HuH-7 (cell line): ENCODE measurements around the gene PPFIBP1.
A peak's percentile ranks its signal among the peaks of the same experiment; 100 is the strongest.

Experiments used
- DNase-seq: peaks from one replicate; pipeline ENCODE4 v3.0.0; 2011; ENCODE audit warnings: low spot score

The PPFIBP1 gene

DNA sequence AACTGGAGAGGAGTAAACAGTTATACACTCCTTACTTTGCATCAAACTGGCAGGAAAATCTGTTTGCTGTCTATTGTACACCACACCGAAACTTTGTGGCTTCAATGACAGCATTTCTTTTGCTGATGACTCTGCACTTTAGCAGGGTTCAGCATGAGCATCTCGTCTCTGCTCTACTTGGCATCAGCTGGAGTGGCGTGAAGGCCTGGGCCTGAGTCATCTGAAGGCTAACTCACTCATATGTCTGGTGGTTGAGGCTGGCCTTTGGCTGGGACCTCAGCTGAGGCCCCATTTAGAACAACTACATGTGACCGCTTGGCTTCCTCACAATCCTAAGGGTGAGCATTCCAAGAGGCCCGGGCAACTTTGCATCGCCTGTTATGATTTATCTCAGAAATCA is 143.5 kb downstream of the PPFIBP1 start:
- DNase-seq: no peak

DNA sequence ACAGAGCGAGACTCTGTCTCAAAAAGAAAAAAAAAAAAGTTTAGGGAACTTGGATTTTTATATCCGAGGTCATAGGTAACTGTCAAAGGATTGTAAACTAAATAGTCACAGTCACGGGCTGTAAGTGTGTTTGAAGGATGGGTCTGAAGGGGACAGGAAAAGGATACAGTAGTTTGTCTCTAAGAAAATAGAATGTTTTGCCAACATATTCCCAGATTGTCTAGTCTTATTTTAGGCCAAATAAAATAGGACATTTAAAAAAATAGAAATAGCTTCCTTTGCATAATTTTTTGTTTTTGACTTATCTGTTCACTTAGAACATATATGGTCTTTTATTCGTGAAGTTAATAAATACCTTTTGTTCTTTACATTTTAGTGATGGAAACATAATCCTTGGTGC is 148.0 kb downstream of the PPFIBP1 start:
- no peak for DNase-seq

DNA sequence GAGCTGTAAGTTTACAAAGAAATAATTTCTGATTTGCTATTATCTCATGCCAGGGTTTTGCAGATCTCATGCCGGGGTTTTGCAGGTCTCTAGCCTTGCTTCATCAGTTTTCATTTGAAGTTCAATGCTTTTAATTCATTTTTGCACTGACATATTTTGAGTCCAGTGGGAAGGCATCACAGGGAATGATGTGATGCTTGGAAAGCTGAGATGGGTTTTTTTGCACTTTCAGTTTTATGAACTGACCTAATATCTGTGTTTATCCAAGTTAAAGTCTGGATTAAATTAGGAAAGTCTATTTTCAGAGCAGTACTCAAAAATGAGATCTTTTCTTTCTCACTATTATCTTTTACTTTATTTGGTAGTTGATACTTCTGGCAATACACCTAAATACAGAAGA is 148.6 kb downstream of the PPFIBP1 start:
- no peak for DNase-seq

DNA sequence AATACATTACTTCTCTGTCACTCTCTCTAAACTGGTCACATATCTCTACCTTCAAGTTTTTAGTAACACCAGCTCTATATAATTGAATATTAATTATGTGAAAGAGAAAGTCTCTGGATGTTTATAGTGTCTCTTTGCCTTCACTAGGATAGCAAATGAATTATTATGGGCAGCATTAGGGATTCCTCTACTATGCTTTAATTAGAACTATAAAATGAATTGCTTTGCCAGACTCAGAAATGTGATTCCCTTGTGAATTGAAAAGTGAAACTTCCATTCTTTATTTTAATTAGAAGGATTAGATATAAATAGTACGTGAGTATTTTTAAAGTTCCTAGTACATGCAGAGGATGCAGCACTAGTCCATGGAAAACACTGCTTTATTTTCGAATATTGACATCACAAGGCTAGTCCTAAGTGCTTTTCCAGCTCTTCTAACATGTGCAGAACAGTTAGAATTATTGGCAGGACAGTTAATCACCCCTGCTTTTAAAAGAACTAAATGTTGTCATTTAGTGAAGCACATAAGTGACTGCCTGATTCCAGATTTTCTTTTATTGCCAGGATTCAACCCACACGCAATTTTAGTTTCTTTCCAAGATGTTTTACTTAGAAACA is 149.2 kb downstream of the PPFIBP1 start:
- DNase-seq: no peak

DNA sequence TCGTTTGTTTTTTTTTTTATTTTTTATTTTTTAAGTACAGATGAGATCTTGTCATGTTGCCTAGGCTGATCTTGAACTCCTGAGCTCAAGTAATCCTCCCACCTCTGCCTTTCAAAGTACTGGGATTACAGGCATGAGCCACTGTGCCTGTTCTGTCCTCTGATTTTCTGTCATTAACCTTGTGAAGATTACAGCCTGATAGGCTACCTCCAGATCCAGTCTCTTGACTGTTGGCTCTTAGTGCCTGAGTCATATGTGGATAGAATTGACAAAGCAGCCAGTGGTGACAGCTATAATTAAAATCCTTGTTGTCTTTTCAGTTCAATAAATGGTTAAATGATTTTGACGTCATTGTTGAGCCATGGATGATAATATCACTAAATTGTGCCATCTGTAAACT is 151.0 kb downstream of the PPFIBP1 start:
- no peak for DNase-seq

DNA sequence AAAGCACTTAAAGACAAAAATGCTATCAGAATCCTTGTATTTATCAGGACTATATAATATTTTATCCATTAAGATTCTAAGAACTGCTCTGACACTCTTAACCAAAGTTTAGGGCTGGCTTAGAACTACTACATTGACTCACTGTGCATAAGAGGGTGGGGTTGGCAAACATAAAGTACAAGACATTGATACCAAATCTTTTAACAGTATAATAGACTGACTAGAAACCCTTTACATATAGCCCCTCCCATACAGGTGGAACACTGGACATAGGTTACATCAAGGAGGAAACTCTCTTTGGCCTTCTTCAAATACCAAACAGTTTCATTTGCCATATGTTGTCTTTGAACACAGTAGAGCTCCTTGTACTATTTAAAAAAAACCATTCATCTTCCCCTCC is 156.6 kb downstream of the PPFIBP1 start:
- DNase-seq: no peak

DNA sequence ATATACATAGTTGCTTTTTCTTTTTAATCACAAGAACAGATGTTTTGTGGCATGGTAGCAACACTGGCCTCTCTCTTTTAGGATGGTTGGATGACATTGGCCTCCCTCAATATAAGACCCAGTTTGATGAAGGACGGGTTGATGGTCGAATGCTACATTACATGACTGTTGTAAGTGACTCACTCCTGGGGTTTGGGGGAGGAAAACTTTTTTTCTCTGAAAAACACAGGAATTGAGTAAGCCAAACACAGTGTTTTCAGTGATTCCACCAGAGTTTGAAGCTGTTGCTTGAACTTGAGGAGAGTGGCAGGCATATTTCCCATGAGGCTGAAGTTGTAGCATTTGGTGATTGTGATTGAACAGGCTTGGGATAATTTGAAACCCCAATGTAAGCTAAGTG is 158.5 kb downstream of the PPFIBP1 start:
- no peak for DNase-seq

DNA sequence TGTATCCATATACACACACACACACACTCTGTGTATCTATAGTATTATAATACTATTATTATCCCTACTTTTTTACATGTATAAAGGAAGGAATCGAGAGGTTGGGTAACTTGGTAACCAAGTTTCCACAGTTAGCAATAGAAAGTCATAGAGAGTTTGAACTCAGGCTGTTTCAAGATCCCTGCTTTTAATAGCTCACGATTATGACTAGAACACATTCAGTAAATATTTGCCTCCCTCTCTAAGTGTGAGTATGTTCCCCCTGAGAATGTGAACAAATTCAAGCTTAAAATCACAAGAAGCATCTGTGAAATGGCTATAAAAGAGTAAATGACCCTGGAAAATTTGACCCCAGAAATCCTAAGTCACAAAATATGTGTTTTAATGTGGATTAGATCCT is 161.3 kb downstream of the PPFIBP1 start:
- DNase-seq: no peak

DNA sequence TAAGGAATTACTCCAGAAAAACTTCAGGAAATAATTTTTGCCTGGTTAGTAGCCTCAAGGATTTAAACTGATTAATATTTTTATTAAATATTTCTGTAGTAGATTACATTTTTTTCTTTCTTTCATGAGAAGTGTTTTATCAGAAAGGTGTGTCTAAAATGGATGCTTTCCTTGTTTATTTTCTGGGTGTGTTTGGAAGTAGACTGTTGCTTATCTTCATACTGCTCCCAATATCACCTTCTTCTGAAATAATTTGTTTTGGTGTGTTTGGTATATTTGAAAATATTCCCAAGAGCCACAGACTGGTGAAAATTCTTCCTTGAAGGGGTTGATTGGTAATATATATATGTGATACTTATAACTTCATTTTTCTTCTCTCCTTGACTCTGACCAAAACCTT is 162.1 kb downstream of the PPFIBP1 start:
- no peak for DNase-seq

DNA sequence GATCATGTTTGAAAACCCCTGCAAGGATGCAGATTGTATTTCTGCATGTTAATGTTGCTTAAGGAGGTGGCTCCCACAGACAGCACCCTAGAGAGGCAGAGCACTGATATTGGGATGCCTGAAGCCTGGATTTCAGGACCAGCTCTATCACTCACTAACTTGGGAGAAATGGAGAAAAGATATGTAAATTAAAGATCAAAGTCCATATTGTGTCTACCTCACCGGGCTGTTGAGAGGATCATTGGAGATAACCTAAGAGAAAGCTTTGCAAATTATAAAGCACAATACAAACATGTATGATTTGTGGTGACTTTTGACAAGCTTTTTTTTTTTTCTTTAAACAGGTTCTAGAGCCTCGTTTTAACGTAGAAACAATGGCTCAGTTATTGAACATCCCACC is 164.7 kb downstream of the PPFIBP1 start:
- DNase-seq: no peak

DNA sequence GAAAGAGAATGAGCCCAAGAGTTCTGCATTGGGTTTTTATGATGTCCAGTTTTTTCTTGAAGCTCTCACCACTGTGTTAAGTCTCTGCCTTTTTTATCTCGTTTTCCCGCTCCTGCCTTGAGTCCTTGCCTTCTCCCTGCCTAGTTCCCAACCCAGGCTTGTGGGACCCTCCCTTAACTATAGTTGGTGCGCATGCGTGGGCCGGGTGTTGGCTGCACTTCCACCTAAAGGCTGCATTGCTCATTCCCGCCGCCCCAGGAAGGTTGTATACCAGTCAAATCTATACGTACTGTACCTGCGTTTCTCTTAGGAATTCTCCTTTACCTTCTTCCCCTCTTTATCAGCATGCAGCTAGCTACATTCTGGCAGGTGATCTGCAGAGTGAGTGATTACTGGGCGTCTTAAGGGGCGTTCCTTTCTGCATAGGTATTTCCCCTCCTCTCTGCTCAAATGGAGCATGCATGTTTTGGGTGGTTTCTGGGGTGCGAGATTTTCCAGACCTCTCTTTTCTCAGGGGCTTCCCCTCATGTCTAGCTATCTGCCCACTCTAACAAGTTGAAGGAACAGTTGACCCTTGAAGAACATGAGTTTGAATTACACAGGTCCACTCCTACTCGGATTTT is 165.7 kb downstream of the PPFIBP1 start:
- DNase-seq: no peak

DNA sequence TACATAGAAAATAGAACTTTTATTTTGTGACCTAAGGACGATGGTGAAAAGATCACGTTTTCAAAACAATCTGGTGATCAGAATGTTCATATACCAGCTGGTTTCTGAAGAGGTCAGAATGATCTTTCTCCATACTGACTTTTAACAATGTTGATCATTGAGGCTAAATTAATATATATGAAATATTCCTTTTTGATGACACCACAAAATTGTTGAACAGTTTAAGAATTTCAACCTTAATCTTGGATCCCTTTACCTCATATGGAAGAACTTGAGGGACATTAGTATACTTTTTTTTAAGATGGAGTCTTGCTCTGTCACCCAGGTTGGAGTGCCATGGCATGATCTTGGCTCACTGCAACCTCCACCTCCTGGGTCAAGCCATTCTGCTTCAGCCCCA is 169.4 kb downstream of the PPFIBP1 start:
- DNase-seq: no peak

DNA sequence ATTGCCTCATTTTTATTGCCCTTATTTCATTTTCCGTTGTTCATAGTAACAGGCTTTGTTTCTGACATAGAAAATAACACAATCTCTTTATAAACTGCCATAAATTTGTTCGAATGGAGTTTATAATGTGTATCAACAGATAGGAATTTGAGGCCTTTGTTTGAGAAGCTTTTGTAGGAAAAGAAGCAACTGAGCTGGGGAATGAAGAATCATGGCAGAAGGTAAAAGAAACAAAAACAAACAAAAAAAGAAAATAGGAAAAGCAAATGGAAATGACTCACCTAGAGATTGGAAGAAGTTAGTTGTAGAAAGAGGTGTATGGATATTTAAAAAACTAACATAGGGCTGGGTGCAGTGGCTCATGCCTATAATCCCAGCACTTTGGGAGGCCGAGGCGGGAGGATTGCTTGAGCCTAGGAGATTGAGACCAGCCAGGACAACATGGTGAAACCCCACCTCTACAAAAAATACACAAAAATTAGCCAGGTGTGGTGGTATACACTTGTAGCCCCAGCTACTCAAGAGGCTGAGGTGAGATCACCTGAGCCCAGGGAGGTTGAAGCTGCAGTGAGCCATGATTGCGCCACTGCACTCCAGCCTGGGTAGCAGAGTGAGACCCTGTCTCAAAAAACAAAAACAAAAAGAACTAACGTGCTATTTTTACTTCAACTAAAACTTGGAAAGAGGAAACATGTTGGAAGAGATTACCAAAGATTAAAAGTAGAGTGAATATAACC is 171.7 kb downstream of the PPFIBP1 start:
- no peak for DNase-seq

DNA sequence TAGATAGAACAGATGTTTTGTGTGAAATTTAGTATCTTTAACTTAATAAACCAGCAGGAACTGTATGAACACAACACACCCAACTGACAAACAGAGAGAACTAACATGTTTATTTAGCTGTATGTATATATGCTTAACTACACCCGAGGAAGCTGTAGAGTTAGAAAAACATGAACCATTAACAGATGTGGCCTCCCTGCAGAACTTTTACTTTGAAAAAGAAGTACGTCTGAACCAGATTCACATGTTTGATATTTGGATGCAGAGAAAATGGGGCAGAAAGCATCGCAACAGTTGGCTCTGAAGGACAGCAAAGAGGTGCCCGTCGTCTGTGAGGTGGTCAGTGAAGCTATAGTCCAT is 172.3 kb downstream of the PPFIBP1 start, which contains the start of gene REP15:
Gene REP15, plus strand, starts transcription at position 155 of the 360 bp plus-strand sequence. Its CDS starts 116 bp downstream, at position 271.
- no peak for DNase-seq

DNA sequence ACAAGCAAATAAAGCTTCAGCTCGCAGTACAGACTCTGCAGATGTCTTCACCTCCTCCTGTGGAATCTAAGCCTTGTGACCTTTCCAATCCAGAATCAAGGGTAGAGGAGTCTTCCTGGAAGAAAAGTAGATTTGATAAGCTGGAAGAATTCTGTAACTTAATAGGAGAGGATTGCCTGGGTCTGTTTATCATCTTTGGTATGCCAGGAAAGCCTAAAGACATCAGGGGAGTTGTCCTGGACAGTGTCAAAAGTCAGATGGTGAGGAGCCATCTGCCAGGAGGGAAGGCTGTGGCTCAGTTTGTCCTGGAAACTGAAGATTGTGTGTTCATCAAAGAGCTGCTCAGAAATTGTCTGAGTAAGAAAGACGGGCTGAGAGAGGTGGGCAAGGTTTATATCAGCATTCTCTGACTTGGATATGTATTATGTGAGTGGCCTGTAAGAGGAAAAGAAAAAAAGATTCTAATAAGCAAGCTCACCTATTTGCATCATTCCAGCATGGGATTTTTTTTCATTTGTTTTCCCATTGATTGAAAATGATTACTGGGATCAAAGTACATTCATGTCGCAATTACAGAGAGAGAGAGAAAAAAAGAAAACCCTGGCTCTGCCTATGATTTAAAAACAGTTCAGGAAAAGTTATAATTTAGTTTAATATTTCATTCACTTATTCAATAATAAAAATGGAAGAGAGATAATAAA is 173.0 kb downstream of the PPFIBP1 start:
- no peak for DNase-seq

DNA sequence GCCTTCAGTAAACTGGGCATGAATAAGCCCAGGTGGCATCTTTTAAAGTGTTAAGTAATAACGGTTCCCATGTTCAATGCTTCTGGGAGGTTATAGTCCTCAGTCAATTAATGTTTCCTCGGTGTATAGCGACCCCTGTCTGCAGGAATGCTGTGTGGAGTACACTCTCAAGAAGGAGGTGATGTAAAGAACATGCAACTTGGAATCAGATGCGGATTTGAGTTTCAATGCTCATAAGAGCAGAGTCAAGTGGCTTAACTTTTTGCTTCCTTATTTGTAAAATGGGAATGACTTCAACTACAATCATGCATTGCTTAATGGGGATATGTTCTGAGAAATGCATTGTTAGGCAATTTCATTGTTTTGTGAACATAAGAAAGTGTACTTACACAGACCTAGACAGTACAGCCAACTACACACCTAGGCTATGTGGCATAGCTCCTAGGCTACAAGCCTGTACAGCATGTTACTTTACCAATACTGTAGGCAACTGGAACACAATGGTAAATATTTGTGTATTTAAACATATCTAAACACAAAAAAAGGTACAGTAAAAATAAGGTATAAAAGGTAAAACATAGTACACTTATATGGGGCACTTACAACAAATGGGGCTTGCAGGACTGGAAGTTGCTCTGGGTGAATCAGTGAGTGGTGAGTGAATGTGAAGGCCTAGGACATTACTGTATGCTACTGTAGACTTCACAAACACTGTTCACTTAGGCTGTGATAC is 179.9 kb downstream of the PPFIBP1 start:
- peak; percentile 56 for DNase-seq

DNA sequence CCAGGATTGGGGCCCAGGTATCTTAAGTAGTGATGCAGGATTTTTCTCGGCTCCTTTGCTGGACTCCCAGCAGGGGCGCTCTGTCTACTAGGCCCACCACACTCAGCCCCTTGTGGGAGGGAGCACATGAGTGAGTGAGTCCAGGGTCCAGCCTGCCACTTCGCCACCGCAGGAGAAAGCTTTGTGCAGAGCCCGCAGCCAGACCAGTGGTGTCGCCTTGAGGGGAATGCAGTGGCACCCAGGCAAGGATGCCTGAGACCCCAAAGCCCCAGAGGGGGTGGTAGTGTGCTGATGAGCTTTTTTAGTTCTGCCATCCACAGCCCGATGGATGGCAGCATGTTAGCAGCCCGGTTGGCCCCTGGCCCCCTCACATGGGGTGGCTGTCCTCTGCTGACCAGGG is 181.3 kb downstream of the PPFIBP1 start:
- DNase-seq: peak; percentile 59

DNA sequence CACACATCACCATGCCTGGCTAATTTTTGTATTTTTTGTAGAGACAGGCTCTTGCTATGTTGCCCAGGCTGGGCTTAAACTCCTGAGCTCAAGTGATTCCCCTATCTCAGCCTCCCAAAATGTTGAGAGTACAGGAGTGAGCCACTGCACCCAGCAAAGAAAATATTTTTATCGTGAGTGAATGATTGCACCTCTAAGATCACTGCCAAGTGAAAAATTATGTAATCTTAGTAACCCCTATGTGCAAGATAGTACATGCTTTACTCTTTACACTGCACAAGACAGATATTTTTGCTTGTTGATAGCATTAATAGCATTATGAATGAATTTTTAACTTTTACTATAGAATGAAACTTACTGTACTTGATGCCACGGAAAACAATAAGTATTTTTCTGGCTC is 183.2 kb downstream of the PPFIBP1 start:
- DNase-seq: no peak

DNA sequence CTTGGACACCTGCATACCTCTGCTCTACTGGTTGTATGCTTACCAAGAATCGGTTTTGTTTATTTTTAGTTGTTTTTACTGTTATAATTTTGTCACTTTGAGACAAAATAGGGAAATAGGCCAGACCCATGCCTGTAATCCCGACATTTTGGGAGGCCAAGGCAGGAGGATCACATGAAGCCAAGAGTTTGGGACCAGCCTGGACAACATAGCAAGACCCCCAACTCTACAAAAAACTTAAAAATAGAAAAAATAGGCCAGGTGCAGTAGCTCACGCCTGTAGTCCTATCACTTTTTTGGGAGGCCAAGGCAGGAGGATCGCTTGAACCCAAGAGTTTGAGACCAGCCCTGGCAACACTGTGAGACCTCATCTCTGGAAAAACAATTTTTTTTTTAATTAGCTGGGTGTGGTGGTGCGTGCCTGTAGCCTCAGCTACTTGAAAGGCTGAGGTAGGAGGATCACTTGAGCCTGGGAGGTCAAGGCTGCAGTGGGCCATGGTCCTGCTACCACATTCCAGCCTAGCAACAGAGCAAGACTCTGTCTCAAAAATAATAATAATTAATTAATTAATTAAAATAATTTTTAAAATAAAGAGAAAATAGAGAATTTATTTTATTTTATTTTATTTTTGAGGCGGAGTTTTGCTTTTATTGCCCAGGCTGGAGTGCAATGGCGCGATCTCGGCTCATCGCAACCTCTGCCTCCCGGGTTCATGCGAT is 185.4 kb downstream of the PPFIBP1 start:
- no peak for DNase-seq

DNA sequence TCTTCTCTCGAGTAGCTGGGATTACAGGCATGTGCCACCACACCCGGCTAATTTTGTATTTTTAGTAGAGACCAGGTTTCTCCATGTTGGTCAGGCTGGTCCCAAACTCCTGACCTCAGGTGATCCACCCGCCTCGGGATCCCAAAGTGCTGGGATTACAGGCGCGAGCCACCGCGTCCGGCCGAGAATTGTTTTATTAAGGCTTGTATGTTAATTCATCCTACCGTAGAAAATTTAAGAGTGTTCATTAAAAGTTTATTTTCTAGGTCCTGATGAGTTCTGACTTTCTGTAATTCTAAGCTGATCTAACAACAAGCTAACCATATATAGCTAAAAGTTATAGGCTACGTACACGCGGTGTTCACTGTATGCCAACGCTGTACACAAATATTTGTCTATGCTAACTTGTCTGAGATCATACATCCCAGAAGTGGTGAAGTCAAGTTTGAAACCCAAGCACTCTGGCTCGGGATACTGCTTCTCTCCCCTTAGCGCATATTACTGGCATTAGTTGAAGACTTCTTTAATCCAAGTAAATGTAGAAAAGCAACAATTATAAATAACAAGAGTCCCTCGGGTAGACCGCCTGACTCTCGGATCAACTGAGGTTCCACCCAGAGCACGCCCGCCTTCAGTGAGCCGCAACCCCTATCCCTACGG is 186.1 kb downstream of the PPFIBP1 start:
- DNase-seq: peak; percentile 31
